Aorta (tissue), 5 donors: ENCODE results near the gene C19orf25. TPM values are rescaled to one million over a fixed set of nuclear protein-coding genes. Genes with fewer than 3 reads are reported as not detected.

Experiments
- ATAC-seq: fragments of 200-7000 bp; cut with Tn5 transposase; one replicate; pipeline ENCODE4 v1.9.1; 2022; ENCODE audit warnings: moderate library complexity; ENCODE audit not compliant: low FRiP score
- DNase-seq, 2 donors: peaks; one replicate each; pipeline ENCODE4 v3.0.0-alpha.2; 2020
- H3K27ac ChIP-seq, 2 donors: one replicate each; pipeline ENCODE4 v1.5.1; 2013; ENCODE audit warnings: low read length in 2 of 2, mild to moderate bottlenecking in 2 of 2, moderate library complexity in 2 of 2, control low read depth in 1 of 2, inconsistent platforms in 1 of 2, low read depth in 1 of 2
- H3K27me3 ChIP-seq, 2 donors: one replicate each; pipeline ENCODE4 v1.6.1; 2013; ENCODE audit warnings: control low read depth in 1 of 2, low read length in 1 of 2, mild to moderate bottlenecking in 1 of 2, moderate library complexity in 1 of 2; ENCODE audit not compliant: insufficient read depth in 2 of 2, control insufficient read depth in 1 of 2
- H3K36me3 ChIP-seq, 2 donors: one replicate each; pipeline ENCODE4 v1.6.1; 2013; ENCODE audit warnings: control low read depth in 1 of 2, low read length in 1 of 2, mild to moderate bottlenecking in 1 of 2; ENCODE audit not compliant: insufficient read depth in 2 of 2, control insufficient read depth in 1 of 2
- H3K4me1 ChIP-seq, 2 donors: one replicate each; pipeline ENCODE4 v1.6.1; 2013; ENCODE audit warnings: low read length in 2 of 2, control low read depth in 1 of 2, mild to moderate bottlenecking in 1 of 2, moderate library complexity in 1 of 2; ENCODE audit not compliant: insufficient read depth in 2 of 2, control insufficient read depth in 1 of 2
- H3K4me3 ChIP-seq, 2 donors: one replicate each; pipeline ENCODE4 v1.5.1; 2013; ENCODE audit warnings: low read length in 2 of 2, control low read depth in 1 of 2, mild to moderate bottlenecking in 1 of 2
- H3K9me3 ChIP-seq: one replicate; pipeline ENCODE4 v1.6.1; 2013; ENCODE audit warnings: mild to moderate bottlenecking, low read length; ENCODE audit not compliant: control insufficient read depth
- WGBS, 2 donors: extraction: QIAGEN DNeasy Blood & Tissue Kit; methylation state at CpG; one replicate each; pipeline ENCODE4 v1.1.7; 2013; 5-methylcytosine and 5-hydroxymethylcytosine counted together
- intact Hi-C, 2 donors: fragments of 100-400 bp; cut with DNase I; formaldehyde crosslinking; loops; one replicate each; pipeline versions ENCODE4 v1.14.2 to v1.15.0; 2022
- polyA plus RNA-seq, 2 donors: library from polyadenylated mRNA; stranded (reverse); fragments of 200-250 nt; gene quantifications; one replicate each; pipeline ENCODE4 v1.2.3, GENCODE V29; 2013
- total RNA-seq, 2 donors: library from RNA; stranded (reverse); fragmentation: NEBNext Ultra II Directional; extraction: Animal tissue kit (Norgen Biotek cat#: 25700); gene quantifications; one replicate each; pipeline ENCODE4 v1.2.1, GENCODE V29; 2021
- donor health status: healthy with polysubstance abuse.
- donor health status: Bipolar disorder and iron deficiency.
- donor health status: DM: no; HTN: no; CAD: no.
- donor health status: DM: no; HTN: no; CAD: no.
- donor health status: DM: yes; HTN: yes; CAD: no.

C19orf25 gene
- total and polyA plus RNA-seq, 4 donors, result 19.0 to 33.5 (median 22.8) TPM

GRCh38 chr19:1488282-1488601, 9.2 kb upstream of the C19orf25 start:
- ATAC-seq, result no peak
- 90 to 94% methylated on average over 10 to 11 of the region's 11 CpGs for WGBS, 2 donors
- H3K4me3 ChIP-seq, result no peak overlapping the region
- no peaks in the 10 kb centered on the region for H3K36me3 ChIP-seq
- intact Hi-C loops, result no loop called here
- DNase-seq, result no peak
- H3K27me3 ChIP-seq, result no peaks in the 10 kb centered on the region
- no peak overlapping the region for H3K27ac ChIP-seq
- no peaks in the 10 kb centered on the region for H3K9me3 ChIP-seq
- no peaks in the 10 kb centered on the region for H3K4me1 ChIP-seq

- H3K36me3 ChIP-seq, result no peaks in the 10 kb centered on the region
- no peaks in the 10 kb centered on the region for H3K4me1 ChIP-seq
- no peak overlapping the region for H3K4me3 ChIP-seq
- no peak for ATAC-seq
- no peaks in the 10 kb centered on the region for H3K27me3 ChIP-seq
- DNase-seq, result no peak
- H3K27ac ChIP-seq, result no peak overlapping the region
- WGBS, 2 donors, result 92 to 93% methylated on average over 40 of the region's 40 CpGs
- no peaks in the 10 kb centered on the region for H3K9me3 ChIP-seq
- intact Hi-C loops, result no loop called here
Observed at GRCh38 chr19:1487576-1488281, 8.7 kb upstream of the C19orf25 start.

DNA sequence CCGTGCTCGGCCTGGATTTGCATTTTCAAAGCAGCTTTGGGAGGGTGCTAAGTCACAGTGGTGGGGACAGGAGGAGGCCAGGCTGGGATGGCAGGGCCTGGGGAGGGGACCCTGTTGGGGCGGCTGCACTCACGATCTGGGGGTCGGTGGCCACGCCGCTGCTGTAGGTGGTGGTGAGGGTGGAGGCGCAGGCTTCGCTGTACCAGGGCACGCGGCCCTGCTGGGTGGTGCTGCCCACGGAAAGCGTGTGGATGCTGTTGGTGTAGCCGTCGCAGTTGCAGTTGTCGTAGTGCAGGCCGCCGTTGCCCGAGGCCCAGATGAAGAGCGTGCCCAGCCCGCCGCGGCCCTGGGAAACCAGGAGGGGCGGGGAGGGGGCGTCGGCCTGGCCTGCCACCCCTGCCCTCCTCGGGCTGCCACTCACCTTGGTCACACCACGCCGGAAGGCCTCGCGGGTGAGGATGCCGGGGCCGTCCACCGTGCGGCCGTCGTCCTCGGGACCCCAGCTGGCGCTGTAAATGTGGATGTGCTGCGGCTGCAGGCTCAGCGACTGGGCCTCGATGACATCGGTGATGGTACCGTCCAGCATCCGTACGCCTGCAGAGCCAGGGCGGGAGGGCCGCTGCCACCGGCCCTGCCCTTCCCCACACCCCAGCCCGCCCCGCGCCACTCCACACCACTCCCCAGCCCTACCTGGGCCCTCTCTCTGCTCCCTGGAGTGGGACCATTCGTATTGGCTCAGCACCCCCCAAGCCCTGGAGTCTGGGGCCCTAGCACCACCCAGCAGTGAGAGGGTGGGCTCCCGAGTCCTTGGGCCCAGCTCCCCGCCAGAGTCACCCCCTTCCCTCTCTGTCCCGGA, 7.9 kb upstream of the C19orf25 start:
- Histone ChIP-seq H3K27ac (no peak overlapping the region), H3K9me3 (no peaks in the 10 kb centered on the region), H3K27me3 (no peaks in the 10 kb centered on the region), H3K36me3 (no peaks in the 10 kb centered on the region), H3K4me3 (no peak overlapping the region), H3K4me1 (no peaks in the 10 kb centered on the region)
- intact Hi-C loops, result no loop called here
- DNase-seq, result no peak
- 91 to 94% methylated on average over 34 to 56 of the region's 56 CpGs for WGBS, 2 donors
- no peak for ATAC-seq

DNA sequence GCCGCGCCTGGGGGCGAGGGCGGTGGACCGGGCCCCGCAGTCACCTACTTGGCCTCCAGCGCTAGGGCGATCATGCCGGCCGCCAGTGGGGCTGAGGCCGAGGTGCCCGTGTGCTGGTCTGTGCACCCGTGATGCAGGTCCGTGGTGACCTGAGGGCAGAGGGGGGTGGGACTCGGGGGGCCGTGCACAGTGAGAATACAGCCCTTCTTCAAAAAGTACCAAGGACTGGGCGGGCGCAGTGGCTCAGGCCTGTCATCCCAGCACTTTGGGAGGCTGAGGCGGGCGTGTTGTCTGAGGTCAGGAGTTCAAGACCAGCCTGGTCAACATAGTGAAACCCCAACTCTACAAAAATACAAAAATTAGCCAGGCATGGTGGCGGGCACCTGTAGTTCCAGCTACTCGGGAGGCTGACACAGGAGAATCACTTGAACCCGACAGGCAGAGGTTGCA, 5.0 kb upstream of the C19orf25 start:
- Histone ChIP-seq H3K36me3 (no peaks in the 10 kb centered on the region), H3K27me3 (no peaks in the 10 kb centered on the region), H3K27ac (no peak overlapping the region), H3K4me3 (no peak overlapping the region), H3K4me1 (no peaks in the 10 kb centered on the region), H3K9me3 (no peaks in the 10 kb centered on the region)
- intact Hi-C loops, result no loop called here
- DNase-seq, result no peak
- no peak for ATAC-seq
- WGBS, 2 donors, result 91 to 92% methylated on average over 23 of the region's 23 CpGs

DNA sequence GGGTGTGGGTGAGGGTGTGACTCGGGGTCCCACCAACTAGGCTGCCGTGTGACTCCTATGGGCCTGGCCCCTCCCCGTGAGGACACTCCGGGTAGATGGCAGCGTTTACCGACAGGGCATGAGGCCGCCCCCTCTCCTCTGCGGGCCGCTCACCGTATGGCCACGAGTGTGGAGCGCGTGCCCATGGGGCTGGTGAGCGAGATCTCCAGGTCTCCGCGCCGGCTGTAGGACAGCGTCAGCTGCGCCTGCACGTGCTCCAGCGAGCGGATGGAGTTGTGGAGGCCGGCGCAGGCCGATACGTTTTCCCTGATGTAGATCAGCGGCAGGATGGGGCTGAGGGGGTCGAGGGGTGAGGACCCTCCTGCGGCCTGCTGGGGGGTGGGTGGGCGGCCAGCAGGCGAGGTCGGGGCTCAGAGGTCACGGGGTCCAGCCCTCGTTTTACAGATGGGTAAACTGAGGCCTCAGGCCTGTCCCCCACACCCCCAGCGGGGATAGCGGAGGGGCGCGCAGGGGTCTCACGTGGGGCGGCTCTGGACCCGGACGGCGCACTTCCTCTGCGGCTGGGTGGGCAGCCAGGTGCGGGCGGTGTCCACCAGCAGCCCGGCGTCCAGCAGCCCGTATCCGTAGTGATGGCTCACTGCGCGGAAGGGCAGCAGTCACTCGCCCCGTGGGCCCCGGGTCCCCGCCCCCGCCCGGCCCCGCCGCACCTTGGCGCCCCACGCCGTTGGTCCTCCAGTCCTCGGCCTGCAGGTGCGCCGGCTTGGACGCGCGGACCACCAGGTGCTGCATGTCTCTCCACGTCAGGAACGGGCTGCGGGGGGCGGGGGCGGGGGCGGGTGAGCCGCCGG, 4.3 kb upstream of the C19orf25 start:
- intact Hi-C loops, result no loop called here
- WGBS, 2 donors, result 91% methylated on average over 75 to 77 of the region's 77 CpGs
- DNase-seq, result no peak
- no peak overlapping the region for H3K27ac ChIP-seq
- no peaks in the 10 kb centered on the region for H3K27me3 ChIP-seq
- no peak overlapping the region for H3K4me3 ChIP-seq
- ATAC-seq, result no peak
- H3K9me3 ChIP-seq, result no peaks in the 10 kb centered on the region
- H3K4me1 ChIP-seq, result no peaks in the 10 kb centered on the region
- H3K36me3 ChIP-seq, result no peaks in the 10 kb centered on the region

DNA sequence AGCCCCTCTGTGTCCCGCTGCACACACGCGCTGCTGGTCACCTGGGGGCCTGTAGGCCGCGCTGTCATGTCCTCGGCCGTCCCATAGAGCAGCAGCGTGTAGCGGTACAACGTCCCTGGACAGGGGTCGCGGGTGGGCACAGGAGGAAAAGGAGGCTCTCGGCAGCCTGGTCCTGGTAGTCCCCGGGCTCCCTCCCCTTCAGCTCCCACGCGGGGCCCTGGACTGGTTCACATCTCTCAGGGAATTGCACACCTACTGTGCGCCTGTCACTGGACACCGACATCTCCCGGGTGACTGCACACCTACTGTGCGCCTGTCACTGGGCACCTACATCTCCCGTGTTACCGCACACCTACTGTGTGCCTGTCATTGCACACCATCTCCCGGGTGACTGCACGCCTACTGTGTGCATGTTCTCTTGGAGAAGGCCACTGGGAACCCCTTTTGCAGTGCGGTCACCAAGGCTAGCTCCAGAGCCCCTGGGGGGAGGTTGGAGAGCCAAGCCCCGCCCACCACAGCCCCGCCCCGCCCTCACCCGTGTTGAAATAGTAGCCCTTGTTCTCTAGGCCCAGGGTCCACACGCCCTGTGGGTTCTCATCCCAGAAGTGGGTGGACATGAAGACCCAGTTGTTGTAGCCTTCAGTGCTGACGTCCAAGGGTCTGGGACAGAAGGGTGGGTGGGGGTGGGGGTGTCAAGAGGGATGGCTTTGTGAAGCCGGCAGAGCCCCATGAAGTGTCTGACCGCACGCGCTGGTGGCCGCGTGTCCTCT, 3.5 kb upstream of the C19orf25 start:
- Histone ChIP-seq H3K27ac (no peak overlapping the region), H3K4me1 (no peaks in the 10 kb centered on the region), H3K36me3 (no peaks in the 10 kb centered on the region), H3K27me3 (no peaks in the 10 kb centered on the region), H3K9me3 (no peaks in the 10 kb centered on the region), H3K4me3 (no peak overlapping the region)
- ATAC-seq (no peak), DNase-seq (no peak)
- intact Hi-C loops, result no loop called here
- WGBS, 2 donors, result 80 to 83% methylated on average over 37 of the region's 37 CpGs

DNA sequence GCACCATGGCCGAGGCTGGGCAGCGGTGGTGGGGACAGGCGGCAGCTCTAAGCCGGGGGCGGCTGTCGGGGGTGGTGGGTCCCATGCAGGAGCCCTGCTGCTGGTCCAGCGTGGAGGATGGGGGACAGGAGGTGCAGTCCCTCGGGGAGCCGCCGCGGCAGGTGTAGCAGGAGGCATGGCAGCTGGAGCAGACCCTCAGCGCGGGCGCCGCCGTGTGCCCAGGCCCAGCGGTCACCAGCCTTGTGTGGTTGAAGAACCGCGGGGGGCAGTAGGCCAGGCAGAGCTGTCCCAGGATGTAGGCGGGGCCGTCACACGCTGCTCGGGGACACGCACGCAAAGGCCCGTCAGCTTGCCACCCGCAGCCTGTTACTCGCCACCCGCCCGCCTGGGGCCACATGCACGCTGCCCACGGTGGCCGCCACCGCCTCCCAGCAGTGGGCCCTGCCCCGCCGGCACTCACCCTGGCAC, 2.9 kb upstream of the C19orf25 start:
- ATAC-seq, result no peak
- 88 to 89% methylated on average over 35 to 36 of the region's 36 CpGs for WGBS, 2 donors
- Histone ChIP-seq H3K27ac (no peak overlapping the region), H3K4me1 (no peaks in the 10 kb centered on the region), H3K27me3 (no peaks in the 10 kb centered on the region), H3K36me3 (no peaks in the 10 kb centered on the region), H3K4me3 (no peak overlapping the region), H3K9me3 (no peaks in the 10 kb centered on the region)
- intact Hi-C loops, result no loop called here
- peak in 1 of 2 donors; percentile 76 for DNase-seq
